PC-9 (cell line): ENCODE results near the gene CROCC.
"Not testable (repeated sequence)": the region's sequence is repeated elsewhere in the genome, so short reads cannot be mapped to it uniquely, and the experiment has no call there.

ENCODE experiments used
- CTCF ChIP-seq: fragments of 200-600 bp; sonication (generic); conservative IDR thresholded peaks from 2 replicates; pipeline ENCODE4 v1.6.1; 2017; ENCODE audit warnings: mixed run types, antibody characterized with exemption, mild to moderate bottlenecking, moderate library complexity
- EZH2 ChIP-seq: fragments of 200-600 bp; sonication (generic); IDR thresholded peaks from 2 replicates; pipeline ENCODE4 v1.8.0; 2017; ENCODE audit warnings: antibody characterized with exemption, low read depth

DNA sequence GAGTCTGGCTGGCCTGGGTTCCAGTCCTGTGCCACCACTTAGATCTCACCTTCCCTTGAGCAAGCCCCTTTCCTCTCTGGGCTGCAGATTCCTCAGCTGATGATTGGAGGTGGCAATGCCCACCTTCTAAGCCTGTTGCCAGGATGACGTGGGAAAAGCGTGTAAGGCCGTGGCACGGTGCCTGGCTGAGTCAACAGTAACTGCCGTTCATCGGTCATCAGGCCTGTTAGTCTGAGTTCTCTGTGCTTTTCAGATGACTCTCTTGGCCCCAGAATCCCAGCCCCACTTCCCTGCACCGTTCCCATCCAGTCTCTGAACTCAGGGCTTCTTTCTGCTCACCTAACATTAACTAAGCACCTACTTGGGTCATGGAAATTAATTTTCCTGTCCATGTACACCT is 27.3 kb downstream of the CROCC start:
- not testable (repeated sequence) for TF ChIP-seq CTCF, EZH2
